Regular cardiac myocyte (primary cell): Measurements from ENCODE around the gene GPRC5C. TPM values are rescaled to one million over a fixed set of nuclear protein-coding genes. Genes with fewer than 3 reads are reported as not detected.

Experiments used
- total RNA-seq: library from RNA; depleted of rRNA; stranded (reverse); fragments of >200 nt; gene quantifications from 2 replicates; pipeline ENCODE4 v1.2.3, GENCODE V29; 2014

GPRC5C gene, protein sequence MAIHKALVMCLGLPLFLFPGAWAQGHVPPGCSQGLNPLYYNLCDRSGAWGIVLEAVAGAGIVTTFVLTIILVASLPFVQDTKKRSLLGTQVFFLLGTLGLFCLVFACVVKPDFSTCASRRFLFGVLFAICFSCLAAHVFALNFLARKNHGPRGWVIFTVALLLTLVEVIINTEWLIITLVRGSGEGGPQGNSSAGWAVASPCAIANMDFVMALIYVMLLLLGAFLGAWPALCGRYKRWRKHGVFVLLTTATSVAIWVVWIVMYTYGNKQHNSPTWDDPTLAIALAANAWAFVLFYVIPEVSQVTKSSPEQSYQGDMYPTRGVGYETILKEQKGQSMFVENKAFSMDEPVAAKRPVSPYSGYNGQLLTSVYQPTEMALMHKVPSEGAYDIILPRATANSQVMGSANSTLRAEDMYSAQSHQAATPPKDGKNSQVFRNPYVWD
- total RNA-seq = 7.9 and 15.5 TPM in 2 replicates

DNA sequence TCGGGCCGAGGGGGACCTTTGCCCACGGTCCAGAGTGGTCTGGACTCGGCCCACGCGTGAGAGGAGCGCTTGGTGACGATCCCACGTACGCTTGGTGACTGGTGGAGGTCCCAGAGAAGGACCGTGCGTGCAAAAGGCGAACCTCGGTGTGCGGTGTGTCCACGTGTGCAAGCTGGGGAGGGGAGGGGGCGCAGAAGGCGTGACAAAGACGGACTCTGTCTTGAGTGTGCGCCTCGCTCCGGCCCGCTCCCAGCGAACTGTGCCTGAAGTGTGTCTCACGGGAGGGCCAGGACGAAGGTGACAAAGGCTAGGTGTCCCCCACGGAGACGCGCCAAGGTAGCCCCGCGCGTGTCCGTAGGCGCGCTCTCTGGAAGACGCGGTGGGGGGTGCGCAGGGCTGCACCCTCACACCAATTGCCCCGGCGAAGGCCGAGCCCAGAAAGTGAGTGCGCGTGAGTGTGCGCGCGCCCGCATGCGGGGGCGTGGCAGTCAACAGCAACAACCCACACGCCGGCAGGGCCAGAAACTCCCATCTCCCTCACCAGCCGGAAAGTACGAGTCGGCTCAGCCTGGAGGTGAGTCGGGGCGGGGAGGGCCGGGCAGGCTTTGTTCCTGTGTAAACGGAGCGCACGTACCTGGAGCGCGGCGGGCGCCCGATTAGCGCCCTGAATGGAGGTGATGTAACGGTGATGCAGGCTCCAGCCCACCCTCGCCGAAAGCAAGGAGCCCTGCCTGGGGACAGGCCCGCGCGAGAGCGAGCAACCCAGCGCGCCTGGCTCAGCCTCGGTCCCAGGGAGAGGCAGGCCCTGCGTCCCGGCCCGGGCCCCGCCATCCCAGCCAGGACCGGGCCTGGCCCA, at the start of gene GPRC5C:
Gene GPRC5C (plus strand): TSS at position 521 of the 856 bp plus-strand sequence. CDS start 7,689 bp downstream, outside the sequence.

DNA sequence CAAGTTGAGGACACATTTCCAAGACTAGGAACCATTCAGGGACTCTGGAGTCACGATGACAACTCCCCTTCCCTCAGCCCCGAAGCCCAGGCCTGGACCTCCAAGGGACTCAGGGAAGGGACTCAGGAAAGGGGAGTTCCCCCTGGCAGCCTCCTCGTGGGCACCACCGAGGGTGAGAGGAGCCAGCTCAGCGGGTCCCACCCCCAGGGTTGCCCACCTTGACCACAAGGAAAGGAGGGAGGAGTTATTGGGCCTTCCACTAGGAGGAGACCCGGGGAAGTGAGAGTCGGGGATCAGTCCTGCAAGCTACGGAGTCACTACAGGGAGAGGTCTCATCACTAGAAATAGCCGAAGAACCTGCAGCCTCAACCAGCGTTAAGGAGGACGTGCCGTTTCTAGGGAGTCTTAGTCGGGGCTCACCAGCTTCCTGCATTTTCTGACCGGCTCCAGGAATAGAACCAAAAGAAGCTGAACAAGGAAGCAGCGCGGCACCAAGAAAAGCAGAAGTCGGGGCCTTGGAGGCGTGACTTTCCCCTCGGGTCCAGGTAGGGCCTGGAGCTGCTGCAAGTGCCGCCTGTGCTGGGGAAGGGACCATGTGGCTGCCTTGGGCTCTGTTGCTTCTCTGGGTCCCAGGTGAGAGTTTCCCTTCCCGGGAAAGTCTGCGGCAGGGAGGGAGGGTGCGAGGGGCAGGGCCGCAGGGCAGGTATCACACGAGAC, 34.4 kb downstream of the GPRC5C start, which contains the start of gene CD300A:
Gene CD300A (plus strand): TSS at position 524 of the 717 bp plus-strand sequence. CDS start 70 bp downstream, at position 594.

Other genes with a start within 250 kb of the GPRC5C start
- gene RPL38, start 228.4 kb upstream of the GPRC5C start, total RNA-seq = 561 and 1,016 TPM in 2 replicates
- 0.85 and 1.5 TPM in 2 replicates for gene TTYH2, start 218.5 kb upstream of the GPRC5C start, total RNA-seq
- not detected in 2 replicates for gene DNAI2, start 157.9 kb upstream of the GPRC5C start, total RNA-seq
- gene KIF19, start 105.9 kb upstream of the GPRC5C start, total RNA-seq = not detected in 2 replicates
- gene BTBD17, start 70.2 kb upstream of the GPRC5C start, total RNA-seq = not detected in 2 replicates
- gene GPR142, start 64.6 kb upstream of the GPRC5C start, total RNA-seq = not detected in 2 replicates
- under 0.01 TPM in 1 of 2 replicates, not detected in the other for gene CD300A, start 34.5 kb downstream of the GPRC5C start, total RNA-seq
- not detected in 2 replicates for gene CD300LB, start 99.4 kb downstream of the GPRC5C start, total RNA-seq
- gene CD300C, start 114.0 kb downstream of the GPRC5C start, total RNA-seq = 0.19 TPM in 1 of 2 replicates, not detected in the other
- gene CD300H, start 135.4 kb downstream of the GPRC5C start, total RNA-seq = not detected in 2 replicates
- not detected in 2 replicates for gene CD300LD, start 160.2 kb downstream of the GPRC5C start, total RNA-seq
- gene CD300E, start 191.7 kb downstream of the GPRC5C start, total RNA-seq = not detected in 2 replicates